WTC11 (cell line): ENCODE measurements around the gene ITIH2. TPM values are rescaled to one million over a fixed set of nuclear protein-coding genes. Genes with fewer than 3 reads are reported as not detected.

ENCODE experiments used
- ATAC-seq: fragments of 200-7000 bp; cut with Tn5 transposase; 2 replicates; pipeline ENCODE4 v1.10.0; 2021; ENCODE audit warnings: mild to moderate bottlenecking, moderate library complexity
- CTCF ChIA-PET: fragments of 300-600 bp; sonication (Branson Sonifier 250); formaldehyde crosslinking; loops from one replicate; lab custom pipeline; 2021; ENCODE audit warnings: antibody characterized with exemption; lab: Charles Lee
- POLR2A ChIA-PET: fragments of 350-600 bp; sonication (Branson Sonifier 250); formaldehyde crosslinking; loops from one replicate; lab custom pipeline; 2021; ENCODE audit warnings: antibody characterized with exemption; lab: Charles Lee
- DNase-seq: peaks from one replicate; pipeline ENCODE4 v3.0.0; 2021; ENCODE audit warnings: low spot score
- H3K27ac Mint-ChIP-seq: 2 replicates; pipeline ENCODE4 v1.8.0; 2021; ENCODE audit warnings: mixed read lengths
- H3K27me3 Mint-ChIP-seq: 2 replicates; pipeline ENCODE4 v1.8.0; 2021; ENCODE audit warnings: low read depth, mild to moderate bottlenecking, moderate library complexity, mixed read lengths
- H3K36me3 Mint-ChIP-seq: 2 replicates; pipeline ENCODE4 v1.8.0; 2021; ENCODE audit warnings: mixed read lengths
- H3K4me1 Mint-ChIP-seq: 2 replicates; pipeline ENCODE4 v1.8.0; 2022; ENCODE audit warnings: mixed read lengths
- H3K4me3 Mint-ChIP-seq: 2 replicates; pipeline ENCODE4 v1.8.0; 2021; ENCODE audit warnings: mild to moderate bottlenecking, moderate library complexity, mixed read lengths
- H3K9me3 Mint-ChIP-seq: 2 replicates; pipeline ENCODE4 v1.8.0; 2021; ENCODE audit warnings: mixed read lengths
- CREB1 ChIP-seq: sonication (generic); formaldehyde crosslinking; IDR thresholded peaks from 2 replicates; pipeline ENCODE4 v1.8.0; 2023; ENCODE audit warnings: mild to moderate bottlenecking, missing genetic modification reagents
- ETV6 ChIP-seq: sonication (generic); formaldehyde crosslinking; IDR thresholded peaks from 2 replicates; pipeline ENCODE4 v1.8.1; 2022; ENCODE audit warnings: mild to moderate bottlenecking, missing genetic modification reagents
- FOXJ3 ChIP-seq: sonication (generic); formaldehyde crosslinking; IDR thresholded peaks from 2 replicates; pipeline ENCODE4 v1.9.0; 2021; ENCODE audit warnings: missing genetic modification reagents, mild to moderate bottlenecking, borderline replicate concordance
- NFYB ChIP-seq: sonication (generic); formaldehyde crosslinking; conservative IDR thresholded peaks from 2 replicates; pipeline ENCODE4 v1.8.0; 2022; ENCODE audit warnings: low read depth, missing genetic modification reagents
- SMAD3 ChIP-seq: sonication (generic); formaldehyde crosslinking; IDR thresholded peaks from 2 replicates; pipeline ENCODE4 v1.8.0; 2022; ENCODE audit warnings: missing genetic modification reagents, mild to moderate bottlenecking, borderline replicate concordance
- TEAD1 ChIP-seq: sonication (generic); formaldehyde crosslinking; IDR thresholded peaks from 2 replicates; pipeline ENCODE4 v1.8.0; 2022; ENCODE audit warnings: mild to moderate bottlenecking, missing genetic modification reagents
- ZNF263 ChIP-seq: sonication (generic); formaldehyde crosslinking; IDR thresholded peaks from 2 replicates; pipeline ENCODE4 v1.8.1; 2022; ENCODE audit warnings: low read depth, mild to moderate bottlenecking, moderate library complexity, missing genetic modification reagents
- total RNA-seq: library from RNA; stranded (reverse); gene quantifications from 3 replicates; pipeline ENCODE4 v1.2.3, GENCODE V29; 2021
- TF ChIP-seq, protein P1 (sequence below): sonication (generic); formaldehyde crosslinking; IDR thresholded peaks from 2 replicates; pipeline ENCODE4 v1.8.0; 2023; ENCODE audit warnings: missing genetic modification reagents, mild to moderate bottlenecking, borderline replicate concordance
- TF ChIP-seq, protein P2 (sequence below): sonication (generic); formaldehyde crosslinking; IDR thresholded peaks from 2 replicates; pipeline ENCODE4 v1.8.0; 2022; ENCODE audit warnings: mild to moderate bottlenecking, missing genetic modification reagents
- TF ChIP-seq, protein P3 (sequence below): sonication (generic); formaldehyde crosslinking; IDR thresholded peaks from 2 replicates; pipeline ENCODE4 v1.8.1; 2023; ENCODE audit warnings: mild to moderate bottlenecking, missing genetic modification reagents, borderline replicate concordance
- TF ChIP-seq, protein P4 (sequence below): sonication (generic); formaldehyde crosslinking; IDR thresholded peaks from 2 replicates; pipeline ENCODE4 v1.8.1; 2022; ENCODE audit warnings: low read depth, mild to moderate bottlenecking, moderate library complexity, missing genetic modification reagents, borderline replicate concordance
- TF ChIP-seq, protein P5 (sequence below): fragments of 250-450 bp; sonication (Bioruptor Pico); IDR thresholded peaks from 2 replicates; pipeline ENCODE4 v2.1.2; 2022; ENCODE audit warnings: mild to moderate bottlenecking, moderate library complexity
- TF ChIP-seq, protein P6 (sequence below): sonication (generic); formaldehyde crosslinking; IDR thresholded peaks from 2 replicates; pipeline ENCODE4 v1.8.1; 2022; ENCODE audit warnings: mild to moderate bottlenecking, moderate library complexity, missing genetic modification reagents

Gene ITIH2
- total RNA-seq, 1 experiment from 2014 or later = 0.83 TPM

DNA sequence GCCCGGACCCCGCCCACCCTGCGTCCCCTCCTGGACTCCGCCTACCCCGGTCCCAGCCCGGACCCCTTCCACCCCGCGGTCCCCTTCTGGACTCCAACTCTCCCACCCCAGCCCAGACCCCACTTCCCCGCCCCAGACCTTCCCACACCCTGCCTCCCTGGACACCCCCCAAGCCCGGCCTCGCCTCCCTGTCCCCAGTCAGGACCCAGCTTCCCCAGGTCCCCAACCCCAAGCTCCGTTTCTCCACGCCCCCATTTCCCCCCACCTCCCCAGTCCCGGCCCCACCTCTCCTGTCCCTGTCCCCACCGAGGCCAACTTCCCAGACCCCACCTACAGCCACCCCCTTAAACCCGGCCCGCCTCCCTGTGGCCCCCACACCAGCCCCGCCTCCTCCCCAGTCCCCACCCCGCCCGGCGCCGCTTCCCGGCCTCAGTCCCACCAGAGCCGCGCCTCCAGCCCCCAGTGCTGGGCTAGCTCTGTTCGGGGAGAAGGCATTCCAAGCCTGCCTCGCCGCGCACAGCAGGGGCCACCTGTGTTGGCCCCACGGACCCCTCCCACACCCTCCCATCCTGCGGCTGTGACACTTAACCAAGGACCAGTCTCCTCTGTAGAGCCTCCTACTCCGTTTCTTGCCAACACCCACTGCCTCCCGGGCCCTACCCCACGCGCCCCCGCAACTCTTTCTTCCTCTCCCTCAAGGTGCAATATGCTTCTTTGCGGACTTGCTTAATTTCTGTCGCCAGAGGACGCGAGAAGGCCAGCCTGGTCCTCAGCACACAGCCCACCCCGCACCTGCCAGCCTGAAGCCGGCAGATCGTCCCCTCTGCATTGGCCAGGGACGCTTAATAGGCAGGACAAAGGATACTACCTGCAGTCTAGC lies 35.6 kb upstream of the ITIH2 start:
- ATAC-seq = peak; percentile 79
- Mint-ChIP-seq H3K9me3 (no peaks in the 10 kb centered on the region), H3K27me3 (peaks cover 44% of the 10 kb centered on the region), H3K4me1 (peaks cover 16% of the 10 kb centered on the region), H3K4me3 (peak overlapping the region; percentile 83), H3K36me3 (no peaks in the 10 kb centered on the region), H3K27ac (no peak overlapping the region)
- TF ChIP-seq, protein P1, sequence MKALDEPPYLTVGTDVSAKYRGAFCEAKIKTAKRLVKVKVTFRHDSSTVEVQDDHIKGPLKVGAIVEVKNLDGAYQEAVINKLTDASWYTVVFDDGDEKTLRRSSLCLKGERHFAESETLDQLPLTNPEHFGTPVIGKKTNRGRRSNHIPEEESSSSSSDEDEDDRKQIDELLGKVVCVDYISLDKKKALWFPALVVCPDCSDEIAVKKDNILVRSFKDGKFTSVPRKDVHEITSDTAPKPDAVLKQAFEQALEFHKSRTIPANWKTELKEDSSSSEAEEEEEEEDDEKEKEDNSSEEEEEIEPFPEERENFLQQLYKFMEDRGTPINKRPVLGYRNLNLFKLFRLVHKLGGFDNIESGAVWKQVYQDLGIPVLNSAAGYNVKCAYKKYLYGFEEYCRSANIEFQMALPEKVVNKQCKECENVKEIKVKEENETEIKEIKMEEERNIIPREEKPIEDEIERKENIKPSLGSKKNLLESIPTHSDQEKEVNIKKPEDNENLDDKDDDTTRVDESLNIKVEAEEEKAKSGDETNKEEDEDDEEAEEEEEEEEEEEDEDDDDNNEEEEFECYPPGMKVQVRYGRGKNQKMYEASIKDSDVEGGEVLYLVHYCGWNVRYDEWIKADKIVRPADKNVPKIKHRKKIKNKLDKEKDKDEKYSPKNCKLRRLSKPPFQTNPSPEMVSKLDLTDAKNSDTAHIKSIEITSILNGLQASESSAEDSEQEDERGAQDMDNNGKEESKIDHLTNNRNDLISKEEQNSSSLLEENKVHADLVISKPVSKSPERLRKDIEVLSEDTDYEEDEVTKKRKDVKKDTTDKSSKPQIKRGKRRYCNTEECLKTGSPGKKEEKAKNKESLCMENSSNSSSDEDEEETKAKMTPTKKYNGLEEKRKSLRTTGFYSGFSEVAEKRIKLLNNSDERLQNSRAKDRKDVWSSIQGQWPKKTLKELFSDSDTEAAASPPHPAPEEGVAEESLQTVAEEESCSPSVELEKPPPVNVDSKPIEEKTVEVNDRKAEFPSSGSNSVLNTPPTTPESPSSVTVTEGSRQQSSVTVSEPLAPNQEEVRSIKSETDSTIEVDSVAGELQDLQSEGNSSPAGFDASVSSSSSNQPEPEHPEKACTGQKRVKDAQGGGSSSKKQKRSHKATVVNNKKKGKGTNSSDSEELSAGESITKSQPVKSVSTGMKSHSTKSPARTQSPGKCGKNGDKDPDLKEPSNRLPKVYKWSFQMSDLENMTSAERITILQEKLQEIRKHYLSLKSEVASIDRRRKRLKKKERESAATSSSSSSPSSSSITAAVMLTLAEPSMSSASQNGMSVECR (CRISPR knock-in tag) = no peak
- ChIA-PET CTCF (interaction anchor here (0.7 to 2.5 kb wide), 7 partner anchors 13 to 142 kb away, joined by 3 to 21 read pairs (median 6); no protein-coding TSS in a partner anchor), POLR2A (no interaction called here)
- DNase-seq = peak; percentile 61

DNA sequence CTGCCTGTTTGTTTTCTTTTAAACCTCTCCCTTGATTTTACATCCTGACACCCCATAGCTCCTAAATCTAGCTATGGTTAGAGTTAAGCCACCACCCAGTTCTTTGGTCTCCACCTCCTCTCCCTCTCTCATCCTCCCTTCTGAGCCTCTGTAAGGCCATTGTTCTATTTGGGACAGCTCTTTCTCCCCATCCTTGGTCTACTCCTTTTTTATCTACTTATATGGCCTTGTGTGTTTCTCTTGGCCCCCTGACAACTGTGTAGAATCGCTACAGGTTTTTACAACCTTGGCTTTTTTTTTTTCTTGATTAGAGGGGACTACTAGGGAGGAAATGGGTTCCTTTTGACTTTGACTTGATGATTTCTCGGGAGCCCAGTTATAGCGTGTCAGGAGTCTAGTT lies 33.0 kb upstream of the ITIH2 start:
- ChIA-PET POLR2A (interaction anchor here (0.7 kb wide), 1 partner anchor 382 kb away, joined by 3 read pairs; no protein-coding TSS in a partner anchor), CTCF (interaction anchor here (0.9 to 1.0 kb wide), 2 partner anchors 17 to 145 kb away, joined by 3 to 5 read pairs; no protein-coding TSS in a partner anchor)
- H3K27me3 Mint-ChIP-seq = peaks cover 41% of the 10 kb centered on the region
- ATAC-seq (no peak), DNase-seq (no peak)
- TF ChIP-seq ZNF263 (no peak), FOXJ3 (CRISPR knock-in tag) (no peak), TEAD1 (CRISPR knock-in tag) (no peak), NFYB (CRISPR knock-in tag) (no peak), ETV6 (CRISPR knock-in tag) (no peak), CREB1 (CRISPR knock-in tag) (no peak), SMAD3 (no peak)
- TF ChIP-seq, protein P2, sequence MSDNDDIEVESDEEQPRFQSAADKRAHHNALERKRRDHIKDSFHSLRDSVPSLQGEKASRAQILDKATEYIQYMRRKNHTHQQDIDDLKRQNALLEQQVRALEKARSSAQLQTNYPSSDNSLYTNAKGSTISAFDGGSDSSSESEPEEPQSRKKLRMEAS (CRISPR knock-in tag) = no peak
- TF ChIP-seq, protein P3, sequence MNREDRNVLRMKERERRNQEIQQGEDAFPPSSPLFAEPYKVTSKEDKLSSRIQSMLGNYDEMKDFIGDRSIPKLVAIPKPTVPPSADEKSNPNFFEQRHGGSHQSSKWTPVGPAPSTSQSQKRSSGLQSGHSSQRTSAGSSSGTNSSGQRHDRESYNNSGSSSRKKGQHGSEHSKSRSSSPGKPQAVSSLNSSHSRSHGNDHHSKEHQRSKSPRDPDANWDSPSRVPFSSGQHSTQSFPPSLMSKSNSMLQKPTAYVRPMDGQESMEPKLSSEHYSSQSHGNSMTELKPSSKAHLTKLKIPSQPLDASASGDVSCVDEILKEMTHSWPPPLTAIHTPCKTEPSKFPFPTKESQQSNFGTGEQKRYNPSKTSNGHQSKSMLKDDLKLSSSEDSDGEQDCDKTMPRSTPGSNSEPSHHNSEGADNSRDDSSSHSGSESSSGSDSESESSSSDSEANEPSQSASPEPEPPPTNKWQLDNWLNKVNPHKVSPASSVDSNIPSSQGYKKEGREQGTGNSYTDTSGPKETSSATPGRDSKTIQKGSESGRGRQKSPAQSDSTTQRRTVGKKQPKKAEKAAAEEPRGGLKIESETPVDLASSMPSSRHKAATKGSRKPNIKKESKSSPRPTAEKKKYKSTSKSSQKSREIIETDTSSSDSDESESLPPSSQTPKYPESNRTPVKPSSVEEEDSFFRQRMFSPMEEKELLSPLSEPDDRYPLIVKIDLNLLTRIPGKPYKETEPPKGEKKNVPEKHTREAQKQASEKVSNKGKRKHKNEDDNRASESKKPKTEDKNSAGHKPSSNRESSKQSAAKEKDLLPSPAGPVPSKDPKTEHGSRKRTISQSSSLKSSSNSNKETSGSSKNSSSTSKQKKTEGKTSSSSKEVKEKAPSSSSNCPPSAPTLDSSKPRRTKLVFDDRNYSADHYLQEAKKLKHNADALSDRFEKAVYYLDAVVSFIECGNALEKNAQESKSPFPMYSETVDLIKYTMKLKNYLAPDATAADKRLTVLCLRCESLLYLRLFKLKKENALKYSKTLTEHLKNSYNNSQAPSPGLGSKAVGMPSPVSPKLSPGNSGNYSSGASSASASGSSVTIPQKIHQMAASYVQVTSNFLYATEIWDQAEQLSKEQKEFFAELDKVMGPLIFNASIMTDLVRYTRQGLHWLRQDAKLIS (CRISPR knock-in tag) = no peak
- TF ChIP-seq, protein P1 (CRISPR knock-in tag) = no peak
- TF ChIP-seq, protein P4, sequence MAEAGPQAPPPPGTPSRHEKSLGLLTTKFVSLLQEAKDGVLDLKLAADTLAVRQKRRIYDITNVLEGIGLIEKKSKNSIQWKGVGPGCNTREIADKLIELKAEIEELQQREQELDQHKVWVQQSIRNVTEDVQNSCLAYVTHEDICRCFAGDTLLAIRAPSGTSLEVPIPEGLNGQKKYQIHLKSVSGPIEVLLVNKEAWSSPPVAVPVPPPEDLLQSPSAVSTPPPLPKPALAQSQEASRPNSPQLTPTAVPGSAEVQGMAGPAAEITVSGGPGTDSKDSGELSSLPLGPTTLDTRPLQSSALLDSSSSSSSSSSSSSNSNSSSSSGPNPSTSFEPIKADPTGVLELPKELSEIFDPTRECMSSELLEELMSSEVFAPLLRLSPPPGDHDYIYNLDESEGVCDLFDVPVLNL (CRISPR knock-in tag) = no peak
- TF ChIP-seq, protein P5, sequence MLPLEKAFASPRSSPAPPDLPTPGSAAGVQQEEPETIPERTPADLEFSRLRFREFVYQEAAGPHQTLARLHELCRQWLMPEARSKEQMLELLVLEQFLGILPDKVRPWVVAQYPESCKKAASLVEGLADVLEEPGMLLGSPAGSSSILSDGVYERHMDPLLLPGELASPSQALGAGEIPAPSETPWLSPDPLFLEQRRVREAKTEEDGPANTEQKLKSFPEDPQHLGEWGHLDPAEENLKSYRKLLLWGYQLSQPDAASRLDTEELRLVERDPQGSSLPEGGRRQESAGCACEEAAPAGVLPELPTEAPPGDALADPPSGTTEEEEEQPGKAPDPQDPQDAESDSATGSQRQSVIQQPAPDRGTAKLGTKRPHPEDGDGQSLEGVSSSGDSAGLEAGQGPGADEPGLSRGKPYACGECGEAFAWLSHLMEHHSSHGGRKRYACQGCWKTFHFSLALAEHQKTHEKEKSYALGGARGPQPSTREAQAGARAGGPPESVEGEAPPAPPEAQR = no peak
- TF ChIP-seq, protein P6, sequence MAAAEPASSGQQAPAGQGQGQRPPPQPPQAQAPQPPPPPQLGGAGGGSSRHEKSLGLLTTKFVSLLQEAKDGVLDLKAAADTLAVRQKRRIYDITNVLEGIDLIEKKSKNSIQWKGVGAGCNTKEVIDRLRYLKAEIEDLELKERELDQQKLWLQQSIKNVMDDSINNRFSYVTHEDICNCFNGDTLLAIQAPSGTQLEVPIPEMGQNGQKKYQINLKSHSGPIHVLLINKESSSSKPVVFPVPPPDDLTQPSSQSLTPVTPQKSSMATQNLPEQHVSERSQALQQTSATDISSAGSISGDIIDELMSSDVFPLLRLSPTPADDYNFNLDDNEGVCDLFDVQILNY (CRISPR knock-in tag) = no peak
- H3K9me3 Mint-ChIP-seq = no peaks in the 10 kb centered on the region
- no peak overlapping the region for H3K4me3 Mint-ChIP-seq
- no peak overlapping the region for H3K27ac Mint-ChIP-seq
- H3K36me3 Mint-ChIP-seq = no peaks in the 10 kb centered on the region
- peaks cover 15% of the 10 kb centered on the region for H3K4me1 Mint-ChIP-seq
